Fibroblast of skin of left biceps (primary cell): ENCODE results near the gene CRELD1.

Experiments used
- DNase-seq, 2 experiments: peaks; one replicate each; pipeline ENCODE4 v3.0.0-alpha.2; 2013; ENCODE audit warnings: low read depth in 2 of 2

The CRELD1 gene

GRCh38 chr3:9903238-9903624 lies 30.4 kb upstream of the CRELD1 start:
- DNase-seq, result no peak

GRCh38 chr3:9903904-9904303 lies 29.7 kb upstream of the CRELD1 start:
- DNase-seq, result no peak

GRCh38 chr3:9906480-9906879 lies 27.2 kb upstream of the CRELD1 start:
- no peak for DNase-seq

GRCh38 chr3:9908286-9908685 lies 25.3 kb upstream of the CRELD1 start:
- no peak for DNase-seq

- no peak for DNase-seq
Observed at GRCh38 chr3:9909221-9910013, 24.2 kb upstream of the CRELD1 start.

- no peak for DNase-seq
Observed at GRCh38 chr3:9911863-9912262, 21.8 kb upstream of the CRELD1 start.

- DNase-seq, result no peak
Observed at GRCh38 chr3:9912294-9912935, 21.2 kb upstream of the CRELD1 start.

GRCh38 chr3:9913601-9914000 lies 20.0 kb upstream of the CRELD1 start:
- DNase-seq, result no peak

- DNase-seq, result no peak
Observed at GRCh38 chr3:9914011-9914410, 19.6 kb upstream of the CRELD1 start.

- DNase-seq, result no peak
Observed at GRCh38 chr3:9914559-9915253, 18.9 kb upstream of the CRELD1 start.

GRCh38 chr3:9915254-9916141 lies 18.1 kb upstream of the CRELD1 start:
- DNase-seq, result no peak

GRCh38 chr3:9916346-9916733 lies 17.3 kb upstream of the CRELD1 start:
- no peak for DNase-seq

GRCh38 chr3:9916734-9917680 lies 16.6 kb upstream of the CRELD1 start, which contains the start of gene IL17RC:
TSS of gene IL17RC (plus strand) at chr3:9917098. CDS start at chr3:9917316, 218 bp downstream.
- peak in 1 of 2 experiments; percentile 47 for DNase-seq

- no peak for DNase-seq
Observed at GRCh38 chr3:9917820-9918219, 15.8 kb upstream of the CRELD1 start.

GRCh38 chr3:9918261-9919038 lies 15.2 kb upstream of the CRELD1 start:
- DNase-seq, result no peak

GRCh38 chr3:9928158-9928557 lies 5.5 kb upstream of the CRELD1 start:
- DNase-seq, result no peak

- no peak for DNase-seq
Observed at GRCh38 chr3:9930804-9931418, 2.7 kb upstream of the CRELD1 start.

- no peak for DNase-seq
Observed at GRCh38 chr3:9932535-9932842, 1.1 kb upstream of the CRELD1 start.

GRCh38 chr3:9932843-9933560 lies 632 bp upstream of the CRELD1 start:
- DNase-seq, result no peak
